DND-41 (cell line): ENCODE measurements around the gene EP400.
"Not testable (repeated sequence)": the region's sequence is repeated elsewhere in the genome, so short reads cannot be mapped to it uniquely, and the experiment has no call there.

Experiments
- ATAC-seq: fragments of 200-7000 bp; cut with Tn5 transposase; 3 replicates; pipeline ENCODE4 v1.9.1; 2021; ENCODE audit warnings: low read depth; ENCODE audit not compliant: insufficient read depth
- DNase-seq: peaks from one replicate; pipeline ENCODE4 v3.0.0-alpha.2; 2020
- H2AFZ ChIP-seq: 2 replicates; pipeline ENCODE4 v1.6.0; 2012; ENCODE audit warnings: low read depth, low read length
- H3K27ac ChIP-seq: 2 replicates; pipeline ENCODE4 v1.5.1; 2012; ENCODE audit warnings: low read length, inconsistent platforms
- H3K27me3 ChIP-seq: fragments of 200-600 bp; sonication (generic); 2 replicates; pipeline ENCODE4 v1.6.0; 2012; ENCODE audit warnings: low read length, mild to moderate bottlenecking, inconsistent platforms; ENCODE audit not compliant: insufficient read depth, poor library complexity
- H3K36me3 ChIP-seq: 2 replicates; pipeline ENCODE4 v1.5.1; 2012; ENCODE audit warnings: low read length, inconsistent platforms; ENCODE audit not compliant: insufficient read depth
- H3K4me1 ChIP-seq: 2 replicates; pipeline ENCODE4 v1.5.1; 2012; ENCODE audit warnings: mild to moderate bottlenecking, low read length; ENCODE audit not compliant: insufficient read depth
- H3K4me2 ChIP-seq: 2 replicates; pipeline ENCODE4 v1.6.0; 2012; ENCODE audit warnings: mild to moderate bottlenecking, moderate library complexity, low read length, inconsistent platforms; ENCODE audit not compliant: insufficient read depth
- H3K4me3 ChIP-seq, 2 experiments: fragments of 200-600 bp in 1 of 2; shearing (Covaris generic) in 1 of 2; 2 replicates each; pipeline ENCODE4 v1.5.1; 2012 to 2016; ENCODE audit warnings: inconsistent platforms in 2 of 2, low read length in 2 of 2, mild to moderate bottlenecking in 2 of 2, low read depth in 1 of 2, moderate library complexity in 1 of 2
- H3K79me2 ChIP-seq: 2 replicates; pipeline ENCODE4 v1.6.0; 2012; ENCODE audit warnings: low read length, inconsistent platforms; ENCODE audit not compliant: insufficient read depth
- H3K9ac ChIP-seq: 2 replicates; pipeline ENCODE4 v1.6.0; 2012; ENCODE audit warnings: low read depth, mild to moderate bottlenecking, inconsistent platforms, low read length, moderate library complexity
- H3K9me3 ChIP-seq: 2 replicates; pipeline ENCODE4 v1.5.1; 2012; ENCODE audit warnings: low read length, moderate library complexity, mild to moderate bottlenecking, inconsistent platforms; ENCODE audit not compliant: insufficient read depth, severe bottlenecking
- H4K20me1 ChIP-seq: 2 replicates; pipeline ENCODE4 v1.6.0; 2012; ENCODE audit warnings: low read length; ENCODE audit not compliant: insufficient read depth
- EZH2 ChIP-seq: IDR thresholded peaks from 3 replicates; pipeline ENCODE4 v1.6.1; 2012; ENCODE audit warnings: borderline replicate concordance, low read depth, mild to moderate bottlenecking, moderate library complexity, low read length, inconsistent platforms; ENCODE audit not compliant: severe bottlenecking
- TF ChIP-seq, protein P1 (sequence below): IDR thresholded peaks from 2 replicates; pipeline ENCODE4 v1.5.1; 2012; ENCODE audit warnings: borderline replicate concordance, low read length, moderate library complexity, mild to moderate bottlenecking; ENCODE audit not compliant: poor library complexity, severe bottlenecking; ENCODE audit errors: extremely low read depth

The EP400 gene

GRCh38 chr12:132099739-132100138 lies 150.0 kb downstream of the EP400 start:
- no peaks in the 10 kb centered on the region for H3K27me3 ChIP-seq
- no peak for DNase-seq
- peaks cover 2% of the 10 kb centered on the region; the same call in 1 of the 2 replicates for H3K4me1 ChIP-seq
- H3K9ac ChIP-seq: no peak overlapping the region
- H4K20me1 ChIP-seq: peaks cover 27% of the 10 kb centered on the region
- TF ChIP-seq, protein P1, sequence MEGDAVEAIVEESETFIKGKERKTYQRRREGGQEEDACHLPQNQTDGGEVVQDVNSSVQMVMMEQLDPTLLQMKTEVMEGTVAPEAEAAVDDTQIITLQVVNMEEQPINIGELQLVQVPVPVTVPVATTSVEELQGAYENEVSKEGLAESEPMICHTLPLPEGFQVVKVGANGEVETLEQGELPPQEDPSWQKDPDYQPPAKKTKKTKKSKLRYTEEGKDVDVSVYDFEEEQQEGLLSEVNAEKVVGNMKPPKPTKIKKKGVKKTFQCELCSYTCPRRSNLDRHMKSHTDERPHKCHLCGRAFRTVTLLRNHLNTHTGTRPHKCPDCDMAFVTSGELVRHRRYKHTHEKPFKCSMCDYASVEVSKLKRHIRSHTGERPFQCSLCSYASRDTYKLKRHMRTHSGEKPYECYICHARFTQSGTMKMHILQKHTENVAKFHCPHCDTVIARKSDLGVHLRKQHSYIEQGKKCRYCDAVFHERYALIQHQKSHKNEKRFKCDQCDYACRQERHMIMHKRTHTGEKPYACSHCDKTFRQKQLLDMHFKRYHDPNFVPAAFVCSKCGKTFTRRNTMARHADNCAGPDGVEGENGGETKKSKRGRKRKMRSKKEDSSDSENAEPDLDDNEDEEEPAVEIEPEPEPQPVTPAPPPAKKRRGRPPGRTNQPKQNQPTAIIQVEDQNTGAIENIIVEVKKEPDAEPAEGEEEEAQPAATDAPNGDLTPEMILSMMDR: no peak
- TF ChIP-seq EZH2: no peak
- no peak overlapping the region for H3K4me3 ChIP-seq
- H3K9me3 ChIP-seq: no peaks in the 10 kb centered on the region
- no peak for ATAC-seq
- H2AFZ ChIP-seq: no peak overlapping the region
- no peak overlapping the region for H3K27ac ChIP-seq
- H3K79me2 ChIP-seq: peaks cover 59% of the 10 kb centered on the region
- H3K4me2 ChIP-seq: no peak overlapping the region
- H3K36me3 ChIP-seq: peaks cover 57% of the 10 kb centered on the region

DNA sequence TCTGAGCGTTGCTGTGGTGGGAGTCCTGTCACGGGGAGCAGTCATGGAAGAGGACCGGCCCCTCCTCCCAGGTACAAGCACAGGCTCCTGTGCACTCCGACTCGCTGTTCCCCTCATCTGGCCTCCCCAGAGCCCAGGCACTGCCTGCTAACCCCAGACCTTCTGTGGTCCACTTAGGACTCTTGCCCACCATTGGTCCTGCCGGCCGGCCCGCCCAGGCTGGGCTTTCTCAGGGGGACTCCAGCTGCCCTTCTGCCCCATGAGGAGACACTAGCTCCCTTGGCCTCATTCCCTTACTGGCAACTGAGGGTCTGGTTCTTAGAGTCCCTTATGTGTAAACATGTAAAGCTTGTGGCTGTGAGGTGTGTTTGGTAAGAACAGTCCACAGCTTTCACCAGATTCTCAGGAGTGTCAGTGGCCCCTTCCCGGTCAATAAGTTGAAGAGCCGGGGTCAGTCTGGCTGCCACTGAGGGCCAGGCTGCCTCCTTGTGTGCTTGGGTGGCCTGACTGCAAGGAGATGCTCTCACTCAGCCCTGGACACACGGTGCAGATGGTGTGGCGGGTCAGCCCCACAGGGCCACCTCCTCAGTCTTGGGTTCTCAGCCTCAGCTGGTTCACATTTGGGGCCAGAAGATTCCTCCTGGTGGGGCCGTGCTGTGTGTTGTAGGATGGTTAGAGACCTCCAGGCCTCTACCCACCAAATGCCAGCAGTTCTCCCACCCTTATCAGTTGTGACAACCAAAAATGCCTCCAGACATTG lies 150.7 kb downstream of the EP400 start:
- DNase-seq: no peak
- H3K4me3 ChIP-seq: no peak overlapping the region
- no peak overlapping the region for H3K27ac ChIP-seq
- ATAC-seq: no peak
- no peaks in the 10 kb centered on the region for H3K27me3 ChIP-seq
- H3K36me3 ChIP-seq: peaks cover 61% of the 10 kb centered on the region
- TF ChIP-seq, protein P1: no peak
- no peak for TF ChIP-seq EZH2
- no peak overlapping the region for H3K9ac ChIP-seq
- H3K9me3 ChIP-seq: no peaks in the 10 kb centered on the region
- H3K4me2 ChIP-seq: no peak overlapping the region
- peaks cover 2% of the 10 kb centered on the region; the same call in 1 of the 2 replicates for H3K4me1 ChIP-seq
- H2AFZ ChIP-seq: no peak overlapping the region
- H4K20me1 ChIP-seq: peaks cover 32% of the 10 kb centered on the region
- H3K79me2 ChIP-seq: peaks cover 58% of the 10 kb centered on the region

DNA sequence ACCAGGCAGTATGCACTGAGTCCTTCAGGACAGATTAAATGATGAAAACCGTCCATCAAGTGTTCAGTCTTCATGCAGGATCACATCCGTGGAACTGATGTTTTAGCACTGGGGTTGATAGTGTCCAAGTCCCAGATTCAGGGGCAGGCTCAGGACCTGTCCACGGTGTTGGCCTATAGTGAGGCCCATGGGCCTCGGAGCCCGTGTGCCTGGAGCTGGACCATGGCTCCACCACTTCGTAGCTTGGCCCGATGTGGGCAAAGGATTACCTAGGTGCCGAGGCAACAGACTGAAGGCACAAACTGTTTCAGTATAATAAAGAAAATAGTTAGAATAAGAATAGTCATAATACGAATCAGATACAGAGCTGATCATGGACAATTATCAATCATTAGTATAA lies 152.6 kb downstream of the EP400 start:
- DNase-seq (no peak), ATAC-seq (no peak)
- H3K4me1 ChIP-seq: no peaks in the 10 kb centered on the region
- H3K9ac ChIP-seq: no peak overlapping the region
- peaks cover 44% of the 10 kb centered on the region for H3K79me2 ChIP-seq
- no peak overlapping the region for H3K27ac ChIP-seq
- no peak overlapping the region for H3K4me3 ChIP-seq
- no peaks in the 10 kb centered on the region for H3K9me3 ChIP-seq
- H4K20me1 ChIP-seq: peaks cover 30% of the 10 kb centered on the region
- H2AFZ ChIP-seq: no peak overlapping the region
- H3K36me3 ChIP-seq: peaks cover 47% of the 10 kb centered on the region
- TF ChIP-seq, protein P1: no peak
- no peak for TF ChIP-seq EZH2
- no peak overlapping the region for H3K4me2 ChIP-seq
- H3K27me3 ChIP-seq: no peaks in the 10 kb centered on the region

- not testable (repeated sequence) for H3K4me2 ChIP-seq, H3K4me1 ChIP-seq, ATAC-seq, H3K27me3 ChIP-seq, H2AFZ ChIP-seq, H3K9me3 ChIP-seq, H3K27ac ChIP-seq, DNase-seq, H3K9ac ChIP-seq, H3K4me3 ChIP-seq
- peaks cover 48% of the 10 kb centered on the region for H3K36me3 ChIP-seq
- peaks cover 36% of the 10 kb centered on the region for H3K79me2 ChIP-seq
- H4K20me1 ChIP-seq: peaks cover 30% of the 10 kb centered on the region
These were observed 153.3 kb downstream of the EP400 start for GRCh38 chr12:132103072-132103471.
